Prostate gland (tissue), 2 donors: ENCODE data around the gene NPIPA5.
"Not testable (repeated sequence)": the region's sequence is repeated elsewhere in the genome, so short reads cannot be mapped to it uniquely, and the experiment has no call there.

Source experiments
- POLR2A ChIP-seq: fragments of 450-650 bp; IDR thresholded peaks from one replicate; pipeline ENCODE4 v1.6.1; 2016; ENCODE audit warnings: antibody characterized with exemption, mild to moderate bottlenecking
- POLR2AphosphoS5 ChIP-seq: sonication (generic); formaldehyde crosslinking; IDR thresholded peaks from one replicate; pipeline ENCODE4 v1.6.1; 2017; ENCODE audit warnings: antibody characterized with exemption
- TF ChIP-seq, protein P1 (sequence below), 4 experiments: fragments of 200-600 bp in 2 of 4; fragments of 450-650 bp in 2 of 4; sonication (generic) in 2 of 4; IDR thresholded peaks; 1 replicate in 3 of 4; 2 replicates in 1 of 4; pipeline ENCODE4 v1.5.1; 2016 to 2019; ENCODE audit warnings: antibody characterized with exemption in 4 of 4, mild to moderate bottlenecking in 2 of 4, moderate library complexity in 2 of 4

DNA sequence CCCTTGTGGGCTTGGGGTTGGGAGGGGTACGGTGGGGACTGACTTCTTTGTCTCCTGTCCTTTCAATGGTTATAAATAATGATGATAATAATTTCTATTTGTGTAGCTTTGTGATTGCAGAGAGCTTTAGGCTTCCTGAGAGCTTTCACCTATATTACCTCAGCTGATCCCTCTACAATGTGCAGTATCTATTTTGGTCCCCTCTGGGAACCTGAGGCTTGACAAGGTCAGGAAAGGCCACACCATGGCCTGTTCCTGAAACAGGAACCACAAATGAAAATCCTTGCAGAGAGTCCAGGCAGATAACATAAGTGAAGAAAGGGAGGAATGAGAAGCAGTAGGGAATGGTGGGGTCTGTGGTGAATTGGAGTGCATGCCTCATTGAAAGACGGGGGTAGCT, 42.5 kb downstream of the NPIPA5 start:
- TF ChIP-seq, protein P1, sequence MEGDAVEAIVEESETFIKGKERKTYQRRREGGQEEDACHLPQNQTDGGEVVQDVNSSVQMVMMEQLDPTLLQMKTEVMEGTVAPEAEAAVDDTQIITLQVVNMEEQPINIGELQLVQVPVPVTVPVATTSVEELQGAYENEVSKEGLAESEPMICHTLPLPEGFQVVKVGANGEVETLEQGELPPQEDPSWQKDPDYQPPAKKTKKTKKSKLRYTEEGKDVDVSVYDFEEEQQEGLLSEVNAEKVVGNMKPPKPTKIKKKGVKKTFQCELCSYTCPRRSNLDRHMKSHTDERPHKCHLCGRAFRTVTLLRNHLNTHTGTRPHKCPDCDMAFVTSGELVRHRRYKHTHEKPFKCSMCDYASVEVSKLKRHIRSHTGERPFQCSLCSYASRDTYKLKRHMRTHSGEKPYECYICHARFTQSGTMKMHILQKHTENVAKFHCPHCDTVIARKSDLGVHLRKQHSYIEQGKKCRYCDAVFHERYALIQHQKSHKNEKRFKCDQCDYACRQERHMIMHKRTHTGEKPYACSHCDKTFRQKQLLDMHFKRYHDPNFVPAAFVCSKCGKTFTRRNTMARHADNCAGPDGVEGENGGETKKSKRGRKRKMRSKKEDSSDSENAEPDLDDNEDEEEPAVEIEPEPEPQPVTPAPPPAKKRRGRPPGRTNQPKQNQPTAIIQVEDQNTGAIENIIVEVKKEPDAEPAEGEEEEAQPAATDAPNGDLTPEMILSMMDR (IDR thresholded peaks at IDR 0.05): not testable (repeated sequence)
- TF ChIP-seq POLR2A, POLR2AphosphoS5: not testable (repeated sequence)
